Lower lobe of right lung (tissue), 2 donors: ENCODE results near the gene RBM4B. TPM values are rescaled to one million over a fixed set of nuclear protein-coding genes. Genes with fewer than 3 reads are reported as not detected.

Source experiments
- ATAC-seq, 2 donors: fragments of 200-7000 bp; cut with Tn5 transposase; one replicate each; pipeline ENCODE4 v1.9.1; 2020 to 2022; ENCODE audit warnings: mild to moderate bottlenecking in 2 of 2, moderate library complexity in 2 of 2
- DNase-seq: peaks from one replicate; pipeline ENCODE4 v3.0.0-alpha.2; 2020
- H3K27ac ChIP-seq: fragments of 200-600 bp; one replicate; pipeline ENCODE4 v1.8.0; 2022
- H3K27me3 ChIP-seq: fragments of 200-600 bp; one replicate; pipeline ENCODE4 v1.8.0; 2022; ENCODE audit warnings: low read depth
- H3K36me3 ChIP-seq: fragments of 200-600 bp; one replicate; pipeline ENCODE4 v1.8.0; 2022; ENCODE audit warnings: mild to moderate bottlenecking
- H3K4me1 ChIP-seq: fragments of 200-600 bp; one replicate; pipeline ENCODE4 v1.8.0; 2022
- H3K4me3 ChIP-seq: fragments of 200-600 bp; one replicate; pipeline ENCODE4 v1.8.0; 2022; ENCODE audit warnings: mild to moderate bottlenecking
- H3K9me3 ChIP-seq: fragments of 200-600 bp; one replicate; pipeline ENCODE4 v1.8.0; 2022
- intact Hi-C: fragments of 100-400 bp; cut with DNase I; formaldehyde crosslinking; loops from one replicate; pipeline ENCODE4 v1.11.0; 2022
- total RNA-seq: library from RNA; stranded (reverse); fragmentation: NEBNext Ultra II Directional; extraction: Animal tissue kit (Norgen Biotek cat#: 25700); gene quantifications from one replicate; pipeline ENCODE4 v1.2.1, GENCODE V29; 2021
- TF ChIP-seq, protein P1 (sequence below): fragments of 200-600 bp; IDR thresholded peaks from one replicate; pipeline ENCODE4 v1.8.0; 2022; ENCODE audit warnings: antibody characterized with exemption, mild to moderate bottlenecking
- donor health status: DM: no; HTN: yes; CAD: no; lungs with severe emphysema.

Gene RBM4B
- total RNA-seq, 1 donor from 2014 or later: 17.6 TPM

DNA sequence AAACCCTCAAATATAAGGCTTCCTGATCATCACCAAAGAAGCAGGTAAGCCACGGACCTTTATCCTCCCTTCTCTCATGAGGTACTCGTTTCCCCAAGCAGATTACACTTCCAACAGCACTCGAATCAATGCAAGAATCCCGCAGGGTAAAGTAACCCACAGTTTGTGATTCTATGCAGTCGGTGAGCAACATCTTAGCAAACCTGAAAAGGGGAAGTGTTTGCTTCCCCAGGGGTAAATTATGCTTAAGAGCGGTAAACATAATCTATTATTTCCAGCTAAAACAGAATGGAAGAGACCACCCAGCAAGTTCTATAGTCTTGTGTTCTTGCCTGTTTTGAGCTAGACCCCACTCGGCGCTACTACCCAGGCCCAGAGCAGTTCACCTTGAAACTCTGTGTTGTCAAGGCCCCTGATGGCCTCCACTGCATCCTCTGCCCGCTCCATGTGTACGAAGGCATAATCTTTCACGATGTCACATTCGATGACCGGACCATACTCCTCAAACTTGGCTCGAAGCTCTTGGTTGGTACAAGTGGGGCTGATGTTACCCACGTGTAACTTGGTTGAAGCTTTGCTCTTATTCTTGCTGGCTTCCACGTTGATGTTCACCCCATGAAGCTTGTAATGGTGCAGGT is 1.3 kb downstream of the RBM4B start:
- no peaks in the 10 kb centered on the region for H3K27me3 ChIP-seq
- DNase-seq: no peak

DNA sequence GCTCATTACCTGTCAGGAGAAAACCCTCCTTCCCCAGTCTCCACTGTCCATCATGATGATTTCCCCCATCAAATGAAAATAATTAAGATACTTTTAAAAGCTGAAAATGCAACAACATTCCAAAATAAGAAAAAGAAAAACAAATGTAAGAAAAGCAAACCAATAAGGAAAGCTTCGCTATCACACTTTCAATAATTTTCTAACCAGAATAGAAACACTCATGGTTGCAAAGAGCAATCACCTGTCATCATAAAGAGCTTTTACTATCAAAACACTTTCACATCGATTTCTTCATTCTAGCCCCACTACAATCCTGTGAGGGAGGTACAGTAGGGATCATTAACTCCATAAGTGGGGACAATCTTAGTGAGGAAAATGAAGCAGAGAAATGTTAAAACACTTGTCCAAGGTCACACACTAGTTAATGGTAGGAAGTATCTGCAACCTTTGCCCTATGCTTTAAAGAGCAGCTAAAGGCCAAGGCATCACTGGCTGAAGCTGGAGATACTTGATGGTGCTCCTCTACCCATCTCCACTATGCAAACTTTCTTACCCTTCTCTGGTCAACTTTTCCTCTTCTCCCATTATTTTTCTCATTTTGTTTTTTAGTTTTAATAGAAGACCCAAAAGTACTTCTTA is 2.6 kb downstream of the RBM4B start:
- ATAC-seq: no peak
- Histone ChIP-seq H3K27me3 (no peaks in the 10 kb centered on the region), H3K4me1 (peaks cover 42% of the 10 kb centered on the region), H3K4me3 (no peak overlapping the region), H3K36me3 (peaks cover 8% of the 10 kb centered on the region), H3K27ac (no peak overlapping the region), H3K9me3 (no peaks in the 10 kb centered on the region)
- TF ChIP-seq, protein P1, sequence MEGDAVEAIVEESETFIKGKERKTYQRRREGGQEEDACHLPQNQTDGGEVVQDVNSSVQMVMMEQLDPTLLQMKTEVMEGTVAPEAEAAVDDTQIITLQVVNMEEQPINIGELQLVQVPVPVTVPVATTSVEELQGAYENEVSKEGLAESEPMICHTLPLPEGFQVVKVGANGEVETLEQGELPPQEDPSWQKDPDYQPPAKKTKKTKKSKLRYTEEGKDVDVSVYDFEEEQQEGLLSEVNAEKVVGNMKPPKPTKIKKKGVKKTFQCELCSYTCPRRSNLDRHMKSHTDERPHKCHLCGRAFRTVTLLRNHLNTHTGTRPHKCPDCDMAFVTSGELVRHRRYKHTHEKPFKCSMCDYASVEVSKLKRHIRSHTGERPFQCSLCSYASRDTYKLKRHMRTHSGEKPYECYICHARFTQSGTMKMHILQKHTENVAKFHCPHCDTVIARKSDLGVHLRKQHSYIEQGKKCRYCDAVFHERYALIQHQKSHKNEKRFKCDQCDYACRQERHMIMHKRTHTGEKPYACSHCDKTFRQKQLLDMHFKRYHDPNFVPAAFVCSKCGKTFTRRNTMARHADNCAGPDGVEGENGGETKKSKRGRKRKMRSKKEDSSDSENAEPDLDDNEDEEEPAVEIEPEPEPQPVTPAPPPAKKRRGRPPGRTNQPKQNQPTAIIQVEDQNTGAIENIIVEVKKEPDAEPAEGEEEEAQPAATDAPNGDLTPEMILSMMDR: no peak
- intact Hi-C loops: no loop called here
- DNase-seq: no peak

More for the DNA sequence above, 1.3 kb downstream of the RBM4B start:
- TF ChIP-seq, protein P1: no peak
- Histone ChIP-seq H3K9me3 (no peaks in the 10 kb centered on the region), H3K27ac (no peak overlapping the region), H3K4me3 (peak overlapping the region; percentile 85), H3K4me1 (peaks cover 38% of the 10 kb centered on the region), H3K36me3 (no peaks in the 10 kb centered on the region)
- intact Hi-C loops: no loop called here
- no peak for ATAC-seq

DNA sequence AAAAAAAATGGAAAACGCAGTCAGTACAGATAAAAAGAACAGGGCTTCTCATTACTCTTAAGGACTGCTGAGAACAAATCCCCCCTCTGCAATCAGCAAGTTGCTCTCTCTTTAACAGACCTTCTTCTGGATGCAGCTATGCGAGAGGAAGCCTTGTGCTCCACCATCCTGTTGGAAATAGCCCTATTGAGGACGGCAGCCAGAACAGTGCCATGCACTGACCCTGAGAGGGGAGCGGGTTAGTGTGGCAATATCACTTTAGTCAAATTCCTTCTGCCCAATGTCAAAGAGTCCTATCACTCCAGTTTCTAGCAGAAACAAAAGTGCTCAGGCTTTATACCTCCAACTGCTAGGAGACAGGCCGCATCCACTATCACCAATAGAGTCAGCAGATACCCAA is 6.9 kb downstream of the RBM4B start:
- intact Hi-C loops: no loop called here
- Histone ChIP-seq H3K4me3 (no peak overlapping the region), H3K9me3 (no peaks in the 10 kb centered on the region), H3K27me3 (no peaks in the 10 kb centered on the region), H3K4me1 (peaks cover 26% of the 10 kb centered on the region), H3K27ac (no peak overlapping the region), H3K36me3 (peaks cover 48% of the 10 kb centered on the region)
- no peak for DNase-seq
- ATAC-seq: no peak
- TF ChIP-seq, protein P1: no peak

DNA sequence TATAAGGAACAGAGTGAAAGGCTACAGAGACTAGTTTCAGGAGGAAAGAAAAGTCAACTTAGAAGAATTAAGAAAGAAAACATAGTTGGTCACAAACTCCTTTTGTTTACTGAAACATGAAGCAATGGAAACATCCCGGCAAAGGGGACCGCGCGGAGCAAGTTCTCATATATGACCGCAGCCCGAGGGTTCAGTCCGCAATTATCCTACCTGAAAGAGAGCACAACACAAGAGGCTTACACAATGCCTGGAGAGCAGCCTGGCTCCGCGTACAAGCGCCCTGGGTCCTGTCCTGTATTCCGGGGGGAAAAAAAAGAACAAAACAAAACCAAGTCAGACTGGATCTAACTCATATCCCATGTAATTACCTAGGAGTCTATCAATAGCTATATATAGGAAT is 12.3 kb downstream of the RBM4B start:
- H3K4me1 ChIP-seq: no peaks in the 10 kb centered on the region
- DNase-seq: no peak
- no peak for ATAC-seq
- peaks cover 89% of the 10 kb centered on the region for H3K36me3 ChIP-seq
- no peaks in the 10 kb centered on the region for H3K27me3 ChIP-seq
- no peaks in the 10 kb centered on the region for H3K9me3 ChIP-seq
- no peak overlapping the region for H3K4me3 ChIP-seq
- intact Hi-C loops: no loop called here
- TF ChIP-seq, protein P1: no peak
- no peak overlapping the region for H3K27ac ChIP-seq

DNA sequence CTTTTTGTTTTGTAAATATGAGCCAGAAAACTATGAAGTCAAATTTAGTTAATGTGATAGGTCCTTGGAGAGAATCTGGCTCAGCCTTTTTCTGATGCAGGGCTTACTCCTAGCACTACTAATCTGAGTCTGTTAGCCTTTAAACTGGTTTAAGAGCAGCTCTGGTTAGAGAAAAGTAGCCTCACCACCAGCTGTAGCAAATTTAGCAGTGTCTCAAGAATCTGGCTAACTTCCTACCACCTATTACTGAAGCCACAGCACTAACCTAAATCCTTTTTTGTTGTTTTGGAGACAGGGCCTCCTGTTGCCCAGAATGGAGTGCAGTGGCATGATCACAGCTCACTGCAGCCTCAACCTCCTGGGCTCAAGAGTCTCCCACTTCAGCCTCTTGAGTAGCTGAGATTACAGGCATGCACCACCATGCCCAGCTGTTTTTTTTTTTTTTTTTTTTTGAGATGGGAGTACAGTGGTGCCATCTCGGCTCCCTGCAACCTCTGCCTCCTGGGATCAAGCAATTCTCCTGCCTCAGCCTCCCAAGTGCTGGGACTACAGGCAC is 13.9 kb downstream of the RBM4B start:
- Histone ChIP-seq H3K27ac (no peak overlapping the region), H3K36me3 (peaks cover 83% of the 10 kb centered on the region), H3K4me3 (no peak overlapping the region), H3K4me1 (no peaks in the 10 kb centered on the region), H3K27me3 (no peaks in the 10 kb centered on the region), H3K9me3 (no peaks in the 10 kb centered on the region)
- intact Hi-C loops: no loop called here
- TF ChIP-seq, protein P1: no peak
- ATAC-seq: peak; percentile 54 to 61
- no peak for DNase-seq
